H1 (cell line): ENCODE measurements around the gene ARHGEF7. TPM values are rescaled to one million over a fixed set of nuclear protein-coding genes. Genes with fewer than 3 reads are reported as not detected.

Source experiments
- BACH1 ChIP-seq: IDR thresholded peaks from 2 replicates; pipeline ENCODE4 v1.6.1; 2012; ENCODE audit warnings: low read length, improper control_type of control experiment
- BCL11A ChIP-seq, 2 experiments: IDR thresholded peaks; one replicate each; pipeline ENCODE4 v1.6.1; 2011; ENCODE audit warnings: low read depth in 2 of 2, low read length in 2 of 2, mild to moderate bottlenecking in 2 of 2
- CHD7 ChIP-seq: fragments of 300-600 bp; sonication (generic); IDR thresholded peaks from 2 replicates; pipeline ENCODE4 v1.7.1; 2012; ENCODE audit warnings: low read length, moderate library complexity, mild to moderate bottlenecking, inconsistent platforms; ENCODE audit not compliant: insufficient replicate concordance
- CREB1 ChIP-seq: IDR thresholded peaks from 2 replicates; pipeline ENCODE4 v1.6.1; 2012; ENCODE audit warnings: inconsistent platforms
- POU5F1 ChIP-seq: IDR thresholded peaks from 2 replicates; pipeline ENCODE4 v1.6.1; 2011; ENCODE audit warnings: low read depth, mild to moderate bottlenecking, low read length, moderate library complexity
- RAD21 ChIP-seq, 2 experiments: IDR thresholded peaks in 1 of 2; conservative IDR thresholded peaks in 1 of 2; 2 replicates each; pipeline ENCODE4 v1.6.1; 2011; ENCODE audit warnings: low read depth in 2 of 2, low read length in 2 of 2, improper control_type of control experiment in 1 of 2, inconsistent platforms in 1 of 2, mild to moderate bottlenecking in 1 of 2, moderate library complexity in 1 of 2
- RFX5 ChIP-seq: IDR thresholded peaks from 2 replicates; pipeline ENCODE4 v1.6.1; 2011; ENCODE audit warnings: low read depth, low read length, improper control_type of control experiment, borderline replicate concordance
- RXRA ChIP-seq: IDR thresholded peaks from 2 replicates; pipeline ENCODE4 v1.6.1; 2011; ENCODE audit warnings: low read depth, mild to moderate bottlenecking, low read length, moderate library complexity; ENCODE audit not compliant: insufficient read depth
- SP2 ChIP-seq: IDR thresholded peaks from 2 replicates; pipeline ENCODE4 v1.6.1; 2012; ENCODE audit warnings: mild to moderate bottlenecking, low read length, inconsistent platforms
- SP4 ChIP-seq: IDR thresholded peaks from 2 replicates; pipeline ENCODE4 v1.6.1; 2012; ENCODE audit warnings: low read length, inconsistent platforms
- SUZ12 ChIP-seq: fragments of 200-600 bp; sonication (generic); IDR thresholded peaks from 2 replicates; pipeline ENCODE4 v1.6.1; 2012; ENCODE audit warnings: mild to moderate bottlenecking, inconsistent platforms, low read length, moderate library complexity, mixed read lengths
- TAF1 ChIP-seq: IDR thresholded peaks from 2 replicates; pipeline ENCODE4 v1.6.1; 2011; ENCODE audit warnings: mild to moderate bottlenecking, low read depth, low read length
- TCF12 ChIP-seq: IDR thresholded peaks from 2 replicates; pipeline ENCODE4 v1.6.1; 2011; ENCODE audit warnings: low read depth, mild to moderate bottlenecking, low read length
- polyA plus RNA-seq, 7 experiments: library from polyadenylated mRNA; depleted of rRNA in 3 of 7; stranded (reverse) in 5 of 7; unstranded in 2 of 7; fragments of >200 nt in 5 of 7; fragments of 200-250 nt in 2 of 7; gene quantifications; 1 replicate in 5 of 7; 2 replicates in 1 of 7; 4 replicates in 1 of 7; pipeline versions ENCODE4 v1.2.1 to v1.2.3, GENCODE V29; 2011 to 2013; ENCODE audit warnings: missing spikeins in 2 of 7, mixed read lengths in 2 of 7
- total RNA-seq: library from RNA; stranded (reverse); fragmentation: NEBNext Ultra II Directional; extraction: Animal tissue kit (Norgen Biotek cat#: 25700); gene quantifications from 2 replicates; pipeline ENCODE4 v1.2.1, GENCODE V29; 2021

The ARHGEF7 gene
- total and polyA plus RNA-seq, 2 of the 8 experiments (the other 6 are each of a cell fraction or from before 2014, with no cell fraction given): 26.2 to 56.5 TPM

GRCh38 chr13:111330066-111330610 lies 215.0 kb downstream of the ARHGEF7 start (continued):
- TF ChIP-seq CHD7 (no peak), BCL11A (IDR thresholded peaks at IDR 0.05; ENCODE audit: low read depth in 2 of 2, low read length in 2 of 2) (no peak), POU5F1 (no peak), BACH1 (no peak), TCF12 (no peak), RXRA (no peak), TAF1 (no peak), CREB1 (no peak), RFX5 (no peak), RAD21 (IDR thresholded peaks at IDR 0.05 in 1 of 2, conservative IDR thresholded peaks at IDR 0.05 in 1 of 2; ENCODE audit: low read depth in 2 of 2, low read length in 2 of 2) (no peak), SP2 (no peak), SUZ12 (no peak), SP4 (no peak)
